Measurements from ENCODE around the gene TRAK1. TPM values are rescaled to one million over a fixed set of nuclear protein-coding genes. Genes with fewer than 3 reads are reported as not detected.
A peak's percentile ranks its signal among the peaks of the same experiment; 100 is the strongest.

The TRAK1 gene
- total and polyA plus RNA-seq, 10 donors = 15.4 to 60.0 (median 47.8) TPM

DNA sequence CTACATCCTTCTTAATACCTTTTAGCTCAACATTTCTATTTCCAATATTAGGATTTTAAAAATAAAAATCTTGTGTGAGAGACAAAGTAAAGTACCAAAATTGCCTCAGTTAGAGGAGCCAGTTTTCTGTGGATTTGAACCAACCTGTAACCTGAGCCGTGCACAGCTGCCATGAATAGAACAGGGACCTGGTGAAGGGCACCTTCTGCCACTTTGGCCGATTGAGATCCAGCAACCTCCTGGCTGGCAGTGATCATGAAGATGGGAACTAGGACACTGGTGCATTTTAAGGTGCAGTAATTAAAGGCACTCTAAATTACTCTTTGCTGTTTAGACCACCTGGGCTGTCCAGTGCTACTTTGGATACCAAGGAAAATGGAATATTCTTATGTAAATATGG lies 34.3 kb upstream of the TRAK1 start:
- no peaks in the 10 kb centered on the region for H3K36me3 ChIP-seq
- peaks cover 17 to 92% (median 69%) of the 10 kb centered on the region in 6 donors for H3K4me1 ChIP-seq
- peak overlapping the region in 5 of 8 donors; percentile 52 to 88 (median 82) for H3K27ac ChIP-seq
- intact Hi-C loops (cut with DNase I; ENCODE audit: low total_unique reads) = no loop called here
- no peaks in the 10 kb centered on the region for H3K9me3 ChIP-seq
- 85 to 95% (median 89%) methylated on average over 2 of the region's 2 CpGs for WGBS, 5 donors
- H3K27me3 ChIP-seq (replicated peaks in 1 of 7) = no peaks in the 10 kb centered on the region
- DNase-seq = no peak
- H3K4me3 ChIP-seq = no peak overlapping the region
- no peak for TF ChIP-seq POLR2A (IDR thresholded peaks at IDR 0.05)

DNA sequence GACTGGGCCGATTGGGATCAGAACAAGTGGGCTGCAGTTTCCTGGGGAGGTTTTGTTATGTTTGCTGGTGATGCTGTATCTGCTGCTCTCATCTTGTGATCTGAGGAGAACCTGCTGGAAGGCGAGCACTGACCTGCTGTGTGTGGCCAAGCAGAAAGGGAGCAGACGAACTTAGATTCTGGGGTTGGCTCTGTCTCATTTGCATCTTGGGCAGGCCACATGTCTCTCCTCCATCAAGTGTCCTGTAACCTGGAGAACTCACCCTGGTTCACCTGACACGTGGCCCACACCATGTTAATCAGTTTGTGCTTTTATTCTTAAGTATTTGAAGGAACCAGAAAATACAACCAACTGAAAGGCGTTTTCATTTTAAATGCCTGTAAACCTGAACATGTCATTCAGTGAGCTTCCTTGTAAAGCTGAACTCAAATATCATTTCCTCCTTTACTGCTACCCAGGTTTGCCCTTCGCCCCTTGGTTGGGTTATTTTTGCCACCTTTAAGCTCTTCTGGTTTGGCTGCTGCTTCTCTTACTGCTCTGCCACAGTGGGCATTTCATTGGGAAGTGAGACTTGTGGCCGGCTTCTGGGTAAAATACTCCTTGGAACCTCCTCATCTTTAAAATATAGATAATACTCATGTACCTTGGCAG lies 33.5 kb upstream of the TRAK1 start:
- 56 to 80% (median 68%) methylated on average over 7 of the region's 7 CpGs for WGBS, 5 donors

DNA sequence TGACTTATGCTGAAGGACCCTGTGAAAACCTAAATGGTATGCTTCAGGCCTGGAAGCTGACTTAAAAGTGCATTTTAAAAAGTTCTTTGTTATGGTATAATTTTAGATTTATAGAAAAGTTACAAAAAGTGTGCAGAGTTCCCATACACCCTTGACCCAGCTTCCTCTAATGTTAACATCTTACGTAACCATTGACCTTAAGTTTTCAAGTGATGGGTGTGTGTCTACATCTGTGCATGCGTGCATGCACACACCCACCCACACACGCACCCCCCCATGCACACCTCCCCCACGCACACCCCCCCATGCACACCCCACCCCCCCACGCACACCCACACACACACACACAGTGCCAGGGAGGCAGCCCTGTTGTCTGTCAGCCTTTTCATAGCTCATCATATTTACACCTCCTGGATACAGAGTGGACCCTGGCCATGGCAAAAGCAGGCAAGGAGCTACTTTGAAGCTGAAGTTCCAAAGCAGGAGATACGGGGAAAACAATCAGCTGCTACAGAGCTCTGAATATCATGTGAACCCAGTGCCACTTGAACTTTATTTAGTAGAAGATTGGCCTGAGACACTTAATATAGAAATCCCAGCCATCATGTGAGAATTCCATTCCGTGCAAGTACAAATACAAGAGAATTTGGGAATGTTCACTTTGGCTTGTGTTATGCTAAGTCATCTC lies 30.0 kb upstream of the TRAK1 start:
- peak overlapping the region in 7 of 8 donors; percentile 65 to 88 (median 82) for H3K27ac ChIP-seq
- WGBS, 5 donors = 34 to 52% (median 39%) methylated on average over 7 of the region's 7 CpGs
- TF ChIP-seq, protein P1, sequence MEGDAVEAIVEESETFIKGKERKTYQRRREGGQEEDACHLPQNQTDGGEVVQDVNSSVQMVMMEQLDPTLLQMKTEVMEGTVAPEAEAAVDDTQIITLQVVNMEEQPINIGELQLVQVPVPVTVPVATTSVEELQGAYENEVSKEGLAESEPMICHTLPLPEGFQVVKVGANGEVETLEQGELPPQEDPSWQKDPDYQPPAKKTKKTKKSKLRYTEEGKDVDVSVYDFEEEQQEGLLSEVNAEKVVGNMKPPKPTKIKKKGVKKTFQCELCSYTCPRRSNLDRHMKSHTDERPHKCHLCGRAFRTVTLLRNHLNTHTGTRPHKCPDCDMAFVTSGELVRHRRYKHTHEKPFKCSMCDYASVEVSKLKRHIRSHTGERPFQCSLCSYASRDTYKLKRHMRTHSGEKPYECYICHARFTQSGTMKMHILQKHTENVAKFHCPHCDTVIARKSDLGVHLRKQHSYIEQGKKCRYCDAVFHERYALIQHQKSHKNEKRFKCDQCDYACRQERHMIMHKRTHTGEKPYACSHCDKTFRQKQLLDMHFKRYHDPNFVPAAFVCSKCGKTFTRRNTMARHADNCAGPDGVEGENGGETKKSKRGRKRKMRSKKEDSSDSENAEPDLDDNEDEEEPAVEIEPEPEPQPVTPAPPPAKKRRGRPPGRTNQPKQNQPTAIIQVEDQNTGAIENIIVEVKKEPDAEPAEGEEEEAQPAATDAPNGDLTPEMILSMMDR (IDR thresholded peaks at IDR 0.05 in 8 of 11, conservative IDR thresholded peaks at IDR 0.05 in 3 of 11) = no peak
- no peak for TF ChIP-seq POLR2A (IDR thresholded peaks at IDR 0.05)
- TF ChIP-seq POLR2AphosphoS5 (IDR thresholded peaks at IDR 0.05) = no peak

More for the DNA sequence above, 33.5 kb upstream of the TRAK1 start:
- Histone ChIP-seq H3K36me3 (no peaks in the 10 kb centered on the region), H3K9me3 (no peaks in the 10 kb centered on the region), H3K27ac (peak overlapping the region in 6 of 8 donors; percentile 38 to 88 (median 68)), H3K4me1 (peaks cover 18 to 92% (median 69%) of the 10 kb centered on the region in 6 donors), H3K27me3 (replicated peaks in 1 of 7) (no peaks in the 10 kb centered on the region), H3K4me3 (no peak overlapping the region)
- no peak for DNase-seq
- intact Hi-C loops (cut with DNase I; ENCODE audit: low total_unique reads) = no loop called here
- no peak for TF ChIP-seq POLR2A (IDR thresholded peaks at IDR 0.05)
- TF ChIP-seq, protein P1 (IDR thresholded peaks at IDR 0.05 in 8 of 11, conservative IDR thresholded peaks at IDR 0.05 in 3 of 11) = no peak
- TF ChIP-seq POLR2AphosphoS5 (IDR thresholded peaks at IDR 0.05) = peak in 2 of 3 donors; percentile 32 to 66

DNA sequence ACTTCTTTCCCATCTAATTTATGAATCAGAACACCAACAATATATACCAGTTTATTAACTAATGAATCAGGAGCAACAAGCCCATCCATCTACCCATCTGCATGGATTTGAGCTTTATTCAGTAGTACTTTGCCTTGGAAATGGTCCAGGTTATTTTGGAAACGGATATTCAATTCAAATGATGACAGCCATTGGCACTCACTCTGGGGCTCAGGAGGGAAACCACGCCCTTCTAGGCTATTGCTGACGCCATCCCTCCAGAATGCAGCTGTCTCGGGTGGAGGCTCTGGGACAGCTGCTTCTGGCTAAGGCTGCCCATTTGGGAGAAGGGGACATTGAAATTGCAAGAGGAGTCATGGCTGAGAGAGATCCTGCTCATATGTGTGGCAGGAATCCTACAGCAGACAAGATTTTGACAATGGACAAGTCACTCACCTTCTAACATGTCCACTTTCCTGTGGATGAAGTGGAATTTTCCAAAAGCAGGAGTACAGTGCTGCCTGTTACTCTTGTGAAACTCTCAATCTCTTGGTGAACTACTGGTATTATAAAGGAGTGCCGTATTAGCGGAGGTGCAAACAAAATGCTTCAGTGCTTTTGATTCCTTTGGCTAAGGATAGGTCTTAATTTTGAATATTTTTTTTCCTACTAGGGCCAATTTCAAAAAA lies 29.3 kb upstream of the TRAK1 start:
- intact Hi-C loops (cut with DNase I; ENCODE audit: low total_unique reads) = no loop called here
- Histone ChIP-seq H3K36me3 (no peaks in the 10 kb centered on the region), H3K9me3 (no peaks in the 10 kb centered on the region), H3K4me3 (no peak overlapping the region), H3K27me3 (replicated peaks in 1 of 7) (no peaks in the 10 kb centered on the region), H3K27ac (peak overlapping the region; percentile 58 to 88 (median 80)), H3K4me1 (peaks cover 44 to 100% (median 83%) of the 10 kb centered on the region in 6 donors)
- DNase-seq = no peak
- WGBS, 5 donors = 53 to 70% (median 56%) methylated on average over 6 of the region's 6 CpGs
- TF ChIP-seq, protein P1 (IDR thresholded peaks at IDR 0.05 in 8 of 11, conservative IDR thresholded peaks at IDR 0.05 in 3 of 11) = no peak
- peak; percentile 13 to 84 (median 78) for TF ChIP-seq POLR2AphosphoS5 (IDR thresholded peaks at IDR 0.05)
- TF ChIP-seq POLR2A (IDR thresholded peaks at IDR 0.05) = no peak

More for the DNA sequence above, 30.0 kb upstream of the TRAK1 start:
- no peak overlapping the region for H3K4me3 ChIP-seq
- no peaks in the 10 kb centered on the region for H3K9me3 ChIP-seq
- peaks cover 37 to 99% (median 80%) of the 10 kb centered on the region in 6 donors for H3K4me1 ChIP-seq
- no peaks in the 10 kb centered on the region for H3K27me3 ChIP-seq (replicated peaks in 1 of 7)
- intact Hi-C loops (cut with DNase I; ENCODE audit: low total_unique reads) = no loop called here
- DNase-seq = no peak
- no peaks in the 10 kb centered on the region for H3K36me3 ChIP-seq
